Activated T-helper 9 cell treated with anti-CD3 and anti-CD28 coated beads, Interleukin-2, amount 50 U/mL, for 16 hours (primary cell): ENCODE results near the gene CBLIF.
"Not testable (repeated sequence)": the region's sequence is repeated elsewhere in the genome, so short reads cannot be mapped to it uniquely, and the experiment has no call there.

Experiments used
- DNase-seq: peaks from one replicate; pipeline ENCODE4 v3.0.0-alpha.2; 2020; ENCODE audit warnings: low read depth

CBLIF gene

GRCh38 chr11:59847626-59848025 lies 2.3 kb upstream of the CBLIF start:
- DNase-seq, result no peak

GRCh38 chr11:59846556-59846955 lies 1.3 kb upstream of the CBLIF start:
- DNase-seq, result no peak

- no peak for DNase-seq
Observed at GRCh38 chr11:59842316-59842715, 3.0 kb downstream of the CBLIF start.

- no peak for DNase-seq
Observed at GRCh38 chr11:59841514-59841913, 3.8 kb downstream of the CBLIF start.

GRCh38 chr11:59839615-59840014 lies 5.7 kb downstream of the CBLIF start:
- DNase-seq, result no peak

- DNase-seq, result no peak
Observed at GRCh38 chr11:59833602-59834001, 11.7 kb downstream of the CBLIF start.

- no peak for DNase-seq
Observed at GRCh38 chr11:59829358-59829757, 15.9 kb downstream of the CBLIF start.

- no peak for DNase-seq
Observed at GRCh38 chr11:59822989-59823566, 22.2 kb downstream of the CBLIF start.

- no peak for DNase-seq
Observed at GRCh38 chr11:59818572-59818971, 26.7 kb downstream of the CBLIF start.

- DNase-seq, result not testable (repeated sequence)
Observed at GRCh38 chr11:59816434-59816833, 28.9 kb downstream of the CBLIF start.

- DNase-seq, result no peak
Observed at GRCh38 chr11:59815754-59816153, 29.5 kb downstream of the CBLIF start.

GRCh38 chr11:59814021-59814420 lies 31.3 kb downstream of the CBLIF start:
- DNase-seq, result no peak

GRCh38 chr11:59813364-59813763 lies 31.9 kb downstream of the CBLIF start:
- DNase-seq, result no peak

GRCh38 chr11:59812220-59812619 lies 33.1 kb downstream of the CBLIF start:
- DNase-seq, result no peak

GRCh38 chr11:59810911-59811259 lies 34.4 kb downstream of the CBLIF start:
- DNase-seq, result no peak

- DNase-seq, result peak; percentile 83
Observed at GRCh38 chr11:59810189-59810910, 34.9 kb downstream of the CBLIF start, which contains the start of gene MRPL16. Gene MRPL16, minus strand, starts transcription at chr11:59810778. Its CDS starts 120 bp downstream, at chr11:59810658.

- DNase-seq, result no peak
Observed at GRCh38 chr11:59807047-59807610, 38.2 kb downstream of the CBLIF start.

- DNase-seq, result no peak
Observed at GRCh38 chr11:59804061-59804460, 41.2 kb downstream of the CBLIF start.

- DNase-seq, result no peak
Observed at GRCh38 chr11:59802639-59803176, 42.6 kb downstream of the CBLIF start.

GRCh38 chr11:59801981-59802638 lies 43.2 kb downstream of the CBLIF start:
- no peak for DNase-seq

- DNase-seq, result no peak
Observed at GRCh38 chr11:59801160-59801706, 44.1 kb downstream of the CBLIF start.

GRCh38 chr11:59800390-59801025 lies 44.8 kb downstream of the CBLIF start:
- DNase-seq, result no peak
